NCI-H526 treated with DMSO at 0.1 percent for 48 hours (cell line): ENCODE data around the gene KAT7.

Experiments
- DNase-seq: peaks from one replicate; lab custom pipeline; 2025; lab: John Stamatoyannopoulos, UW

Gene KAT7

GRCh38 chr17:49760932-49761558, 27.4 kb upstream of the KAT7 start:
- DNase-seq, result no peak

- no peak for DNase-seq
Measured at GRCh38 chr17:49762151-49762941, 26.1 kb upstream of the KAT7 start.

DNA sequence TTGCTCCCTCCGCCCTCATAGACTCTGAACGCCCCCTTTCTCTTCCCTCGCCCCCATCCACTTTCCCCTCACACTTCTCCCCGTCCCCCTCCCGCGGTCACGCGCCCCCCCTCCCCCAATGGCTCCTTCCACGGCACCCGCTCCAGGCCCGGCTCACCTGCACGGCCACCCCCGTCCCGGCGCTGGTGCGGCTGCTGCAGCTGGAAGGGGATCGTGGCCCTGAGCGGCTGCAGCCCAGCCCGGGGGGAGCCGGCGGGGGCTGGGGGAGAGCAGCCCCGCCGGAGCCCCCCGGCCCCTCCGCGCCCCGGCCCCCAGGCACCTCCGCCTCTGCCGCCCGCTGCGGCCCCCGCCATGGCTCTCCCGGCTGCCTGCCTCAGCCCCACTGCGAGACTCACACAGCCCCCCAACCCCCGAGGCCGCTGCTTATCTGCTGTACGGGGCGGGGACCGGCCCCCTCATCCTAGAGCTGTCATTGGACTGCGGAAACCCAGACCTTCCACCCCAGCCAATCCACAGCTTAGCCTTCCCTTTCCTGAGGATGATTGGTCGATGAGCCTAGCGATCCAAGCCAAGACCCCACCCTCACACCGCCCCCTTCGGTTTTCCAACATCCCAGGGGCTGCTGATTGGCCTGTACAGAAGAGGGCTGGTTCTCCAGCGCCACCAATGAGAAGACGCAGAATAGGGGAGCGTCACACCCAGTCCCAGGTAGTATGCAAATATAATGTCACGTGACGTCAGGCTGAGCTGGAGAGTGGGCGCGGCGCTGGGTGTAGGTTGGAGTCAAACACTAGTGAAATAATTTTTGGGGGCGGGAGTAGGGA, 24.5 kb upstream of the KAT7 start, which contains the start of gene FAM117A:
TSS of gene FAM117A (minus strand) at position 397 of the 824 bp plus-strand sequence. CDS start at position 353, 44 bp downstream.
- DNase-seq, result peak; percentile 99

DNA sequence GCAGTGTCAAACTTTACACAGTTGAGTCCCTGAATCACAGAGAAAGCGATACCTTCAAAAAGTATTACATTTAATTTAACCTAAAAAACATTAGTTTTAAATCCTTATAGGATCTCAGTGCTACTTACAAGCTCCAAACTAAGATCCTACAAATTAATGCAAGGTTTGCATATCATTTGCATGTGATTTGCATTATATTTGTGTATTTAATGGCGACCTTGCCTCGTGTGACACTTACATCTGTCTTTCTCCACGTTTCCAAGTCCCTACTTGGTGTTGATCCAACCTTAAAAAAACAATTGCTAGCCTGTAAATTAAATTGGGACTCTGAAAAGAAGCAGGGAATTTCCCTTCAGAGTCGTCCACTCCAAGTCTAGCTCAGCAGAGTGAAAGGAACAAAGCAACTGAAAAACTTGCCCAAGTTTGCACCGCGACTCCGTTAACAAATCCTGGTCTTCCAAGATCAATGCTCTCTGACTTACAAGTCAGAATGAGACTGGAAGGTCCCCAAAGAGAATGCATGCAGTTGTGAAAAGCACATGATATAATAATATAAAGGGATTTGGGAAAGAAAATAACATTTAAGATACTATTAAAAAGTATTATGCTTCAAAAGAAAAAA, 23.8 kb upstream of the KAT7 start:
- DNase-seq, result peak; percentile 99

DNA sequence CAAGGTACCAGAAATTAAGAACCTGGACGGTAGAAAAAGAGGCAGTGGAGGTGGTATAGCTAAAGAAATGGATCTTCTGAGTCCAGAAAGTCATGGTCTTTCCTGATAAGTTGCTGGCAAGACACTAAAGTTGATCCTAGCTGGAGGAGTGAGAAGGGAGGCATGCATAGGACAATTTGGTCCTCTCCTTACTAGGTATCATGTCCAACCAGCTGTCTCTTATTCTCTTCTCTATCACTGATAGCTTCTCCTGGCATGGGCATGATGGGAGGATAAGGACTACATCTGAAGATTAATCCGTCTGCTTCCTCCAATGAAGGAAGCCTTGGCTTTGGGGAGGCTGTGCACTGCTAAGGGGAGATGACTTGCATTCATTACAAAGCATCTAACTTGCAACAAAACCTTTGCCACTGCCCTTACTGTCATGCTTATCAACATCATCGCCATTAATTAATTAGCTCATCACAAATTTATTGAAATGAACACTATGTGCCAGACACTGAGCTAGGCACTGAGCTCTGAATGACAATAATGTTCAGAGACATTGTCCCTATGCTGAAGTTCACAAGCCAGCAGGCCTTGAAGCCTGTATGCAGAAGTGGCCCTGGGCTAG, 21.5 kb upstream of the KAT7 start:
- DNase-seq, result no peak

DNA sequence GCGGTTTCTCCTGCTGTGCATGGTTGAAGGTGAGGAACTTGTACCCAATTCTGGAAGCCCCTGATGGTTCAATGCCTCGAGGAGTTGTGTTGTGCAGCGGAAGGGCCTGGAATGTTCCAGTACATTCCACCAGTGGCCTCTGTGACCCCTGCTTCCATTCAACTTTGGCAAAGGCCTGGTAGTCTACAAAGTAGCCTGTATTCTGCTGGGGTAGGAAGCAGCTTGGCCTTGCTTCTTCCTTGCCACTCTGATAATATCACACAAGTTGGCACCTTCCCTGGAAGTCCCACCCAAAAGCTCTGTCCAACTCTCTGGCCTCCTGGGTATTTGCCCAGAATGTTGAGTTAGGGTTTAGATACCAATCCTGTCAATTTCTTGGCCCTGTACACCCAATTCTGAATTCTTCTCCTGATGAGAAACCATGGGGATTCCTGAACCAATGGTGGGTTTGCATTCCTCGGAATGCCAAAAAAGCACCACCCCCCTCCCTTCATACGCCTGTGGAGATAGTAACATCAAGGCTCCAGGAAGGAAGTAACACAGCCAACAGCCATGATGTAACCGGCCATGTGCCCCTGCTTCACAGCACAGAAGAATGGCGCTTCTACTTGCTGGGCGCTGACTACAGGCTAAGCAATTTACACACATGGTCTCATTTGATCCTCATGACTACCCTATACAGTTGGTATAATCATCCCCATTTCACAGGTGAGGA, 12.8 kb upstream of the KAT7 start:
- no peak for DNase-seq

DNA sequence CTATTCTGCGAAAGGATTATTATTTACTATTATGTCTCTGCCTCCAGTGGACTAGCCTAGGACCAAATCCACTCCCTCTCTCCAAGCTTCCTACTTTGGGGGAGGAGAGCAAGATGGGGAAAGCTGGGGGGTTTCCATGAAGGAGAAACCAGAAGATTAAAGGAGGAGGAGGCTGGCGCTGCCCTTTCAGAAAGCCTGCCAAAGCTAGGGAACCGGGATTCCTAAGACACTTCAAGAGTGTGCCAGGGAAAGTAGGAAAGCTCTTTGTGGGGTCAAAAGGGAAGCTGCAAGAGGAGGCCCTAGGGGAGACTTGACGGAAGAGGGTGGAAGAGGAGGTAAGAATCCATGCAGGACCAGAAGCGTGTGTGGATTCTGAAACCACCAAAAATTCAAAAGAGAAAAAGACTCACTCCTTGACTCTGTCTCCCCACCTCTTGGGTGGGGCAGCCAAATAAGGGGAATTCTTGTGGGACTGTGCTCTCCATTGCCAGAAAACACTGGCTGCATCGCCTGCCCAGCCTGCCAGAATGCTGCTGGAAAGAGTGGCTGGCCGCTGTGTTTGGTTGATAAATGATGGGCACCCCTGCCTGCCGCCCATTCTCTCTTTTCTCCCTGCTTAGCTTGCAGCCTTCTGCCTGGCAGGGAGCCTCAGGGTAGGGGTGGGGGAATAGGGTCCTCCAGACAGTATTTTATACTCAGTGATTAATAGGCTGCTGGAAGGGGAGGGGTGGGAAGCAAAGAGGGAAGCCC, 11.8 kb upstream of the KAT7 start:
- DNase-seq, result no peak

GRCh38 chr17:49777563-49777962, 10.9 kb upstream of the KAT7 start:
- DNase-seq, result no peak

DNA sequence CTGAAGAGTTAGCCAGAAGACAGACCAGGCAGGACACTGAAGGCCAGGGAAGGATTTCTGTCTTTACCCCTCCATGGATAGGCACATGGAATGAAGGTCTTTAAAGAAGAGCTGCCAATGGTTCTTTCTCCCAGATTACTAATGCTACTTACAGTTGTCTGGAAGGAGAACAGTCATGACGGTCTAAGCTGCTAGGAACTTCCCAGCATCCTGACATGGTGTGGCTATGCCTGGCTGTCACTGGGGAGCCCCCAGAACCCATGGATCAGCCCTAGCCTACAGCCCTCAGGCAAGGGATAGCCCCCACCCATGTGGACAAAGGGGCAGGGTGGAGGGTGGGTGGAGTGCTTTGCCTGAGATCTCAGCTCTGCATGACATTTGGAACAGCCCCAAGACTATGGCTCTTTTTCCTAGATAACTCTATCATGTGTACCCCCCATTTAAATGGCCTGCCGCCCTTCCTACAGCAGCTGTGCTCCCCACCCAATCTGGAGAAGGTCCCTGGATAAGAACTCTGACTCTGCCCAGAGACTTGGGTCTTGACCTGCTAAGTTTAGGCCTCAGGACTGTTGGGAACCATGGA, 9.2 kb upstream of the KAT7 start:
- no peak for DNase-seq

GRCh38 chr17:49779739-49780231, 8.7 kb upstream of the KAT7 start:
- peak; percentile 37 for DNase-seq

- no peak for DNase-seq
Measured at GRCh38 chr17:49783071-49783715, 5.3 kb upstream of the KAT7 start.

- no peak for DNase-seq
Measured at GRCh38 chr17:49783791-49784190, 4.7 kb upstream of the KAT7 start.

DNA sequence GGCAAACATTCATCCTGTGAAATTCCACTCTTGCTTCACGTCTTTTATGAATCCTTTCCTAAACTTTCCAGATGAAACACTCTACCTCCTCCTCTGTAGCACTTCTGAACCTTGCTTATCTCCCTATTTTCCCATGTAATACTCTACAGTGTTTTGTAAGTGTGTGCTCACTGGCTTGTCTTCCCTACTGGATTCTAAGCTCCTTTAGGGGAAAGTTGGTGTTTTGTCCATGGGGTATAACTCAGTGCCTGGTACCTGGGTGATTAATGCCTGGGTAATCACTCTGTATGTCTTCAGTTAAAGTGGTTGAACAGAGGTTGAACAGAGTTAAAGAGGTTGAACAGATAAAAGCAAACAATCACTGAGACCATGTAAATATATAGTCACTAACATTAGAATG, 3.8 kb upstream of the KAT7 start:
- DNase-seq, result no peak

DNA sequence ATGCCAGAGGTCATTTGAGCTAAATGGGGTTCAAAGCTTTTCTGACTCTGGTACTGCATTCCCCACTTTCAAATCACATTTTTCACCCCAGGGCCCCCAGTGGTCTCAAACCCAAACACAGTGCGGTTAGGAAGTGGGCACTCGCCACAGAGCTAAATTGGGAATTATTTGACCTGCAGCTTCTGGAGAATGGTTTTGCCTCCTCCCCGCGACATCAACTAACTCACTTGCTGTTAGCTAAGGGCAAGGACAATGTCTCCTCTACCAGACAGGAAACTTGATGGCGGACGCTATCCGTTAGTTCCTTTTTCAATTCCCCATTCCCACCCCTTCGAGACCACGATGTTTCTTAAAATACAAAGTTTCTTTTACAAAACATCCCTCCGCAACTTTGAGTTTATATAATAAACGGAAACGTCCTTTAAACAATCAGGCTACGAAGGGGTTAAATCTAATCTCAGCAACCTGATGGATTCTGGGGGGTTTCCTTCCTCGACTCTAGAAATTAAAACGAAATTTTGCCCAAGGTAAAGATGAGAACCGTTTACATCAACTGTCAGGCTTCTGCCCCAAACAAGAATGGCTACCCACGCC, 500 bp upstream of the KAT7 start:
- DNase-seq, result no peak

DNA sequence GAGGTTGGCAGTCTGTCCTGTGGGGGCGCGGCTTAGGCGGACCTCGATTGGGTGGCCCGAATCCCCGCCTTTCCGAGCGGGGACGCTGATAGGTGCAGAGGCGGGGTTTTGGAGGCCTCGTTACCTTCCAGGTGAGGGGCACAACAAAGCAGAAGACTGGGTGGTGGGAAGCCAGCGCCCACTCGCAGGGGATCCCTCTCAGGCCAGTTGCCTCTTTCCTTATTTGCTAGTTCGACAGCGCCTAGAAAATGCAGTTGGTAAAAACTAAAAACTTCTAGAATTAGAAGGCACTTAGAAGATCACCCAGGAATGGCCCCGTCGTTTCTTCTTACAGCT, 730 bp downstream of the KAT7 start:
- DNase-seq, result no peak

DNA sequence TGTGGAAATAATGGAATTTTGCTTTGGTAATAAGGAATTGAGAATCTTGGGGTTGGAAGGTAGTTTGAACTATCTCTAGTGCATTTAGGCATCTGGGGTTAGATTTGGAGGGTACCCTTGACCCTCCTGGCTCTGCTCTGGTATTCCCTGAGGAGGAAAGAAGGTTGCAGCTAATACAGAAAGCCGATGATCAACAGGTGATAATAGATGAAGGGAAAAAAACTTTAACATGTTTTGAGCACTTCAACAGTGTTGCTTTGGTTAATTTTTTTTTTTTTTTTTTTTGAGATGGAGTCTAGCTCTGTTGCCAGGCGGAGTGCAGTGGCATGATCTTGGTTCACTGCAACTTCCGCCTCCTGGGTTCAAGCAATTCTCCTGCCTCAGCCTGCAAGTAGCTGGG, 4.8 kb downstream of the KAT7 start:
- DNase-seq, result no peak

DNA sequence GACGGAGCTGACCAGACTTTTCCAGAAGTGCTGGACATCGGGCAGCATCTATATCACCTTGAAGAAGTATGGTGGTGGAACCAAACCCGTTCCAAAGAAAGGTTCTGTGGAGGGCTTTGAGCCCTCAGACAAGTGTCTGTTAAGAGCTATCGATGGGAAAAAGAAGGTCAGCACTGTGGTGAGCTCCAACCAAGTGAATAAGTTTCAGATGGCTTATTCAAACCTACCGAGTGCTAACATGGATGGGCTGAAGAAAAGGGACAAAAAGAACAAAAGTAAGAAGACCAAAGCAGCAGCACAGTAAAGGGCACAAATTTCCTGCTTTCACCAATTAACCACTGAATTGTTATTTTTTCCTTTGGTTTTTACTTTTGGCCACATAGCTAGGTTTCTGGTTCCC, 6.9 kb downstream of the KAT7 start:
- no peak for DNase-seq

DNA sequence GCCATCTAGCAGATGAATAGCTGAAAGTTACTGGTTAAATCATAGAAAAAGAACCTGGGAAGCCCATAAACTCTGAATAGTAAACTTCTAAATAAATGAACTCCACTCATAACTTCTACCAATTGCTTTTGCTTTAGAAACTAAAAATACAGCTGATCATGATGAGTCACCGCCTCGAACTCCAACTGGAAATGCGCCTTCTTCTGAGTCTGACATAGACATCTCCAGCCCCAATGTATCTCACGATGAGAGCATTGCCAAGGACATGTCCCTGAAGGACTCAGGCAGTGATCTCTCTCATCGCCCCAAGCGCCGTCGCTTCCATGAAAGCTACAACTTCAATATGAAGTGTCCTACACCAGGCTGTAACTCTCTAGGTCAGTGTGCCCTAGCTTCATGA, 9.7 kb downstream of the KAT7 start:
- DNase-seq, result no peak

- no peak for DNase-seq
Measured at GRCh38 chr17:49798738-49799137, 10.3 kb downstream of the KAT7 start.
